C4-2B (cell line): Measurements from ENCODE around the gene PRELP.

Experiments used
- H3K27ac ChIP-seq: fragments of 450-650 bp; 2 replicates; pipeline ENCODE4 v1.5.1; 2017
- CTCF ChIP-seq: fragments of 450-650 bp; conservative IDR thresholded peaks from 2 replicates; pipeline ENCODE4 v1.5.1; 2017; ENCODE audit warnings: mild to moderate bottlenecking
- ZFX ChIP-seq: fragments of 450-650 bp; IDR thresholded peaks from 2 replicates; pipeline ENCODE4 v1.6.1; 2017

Gene PRELP

DNA sequence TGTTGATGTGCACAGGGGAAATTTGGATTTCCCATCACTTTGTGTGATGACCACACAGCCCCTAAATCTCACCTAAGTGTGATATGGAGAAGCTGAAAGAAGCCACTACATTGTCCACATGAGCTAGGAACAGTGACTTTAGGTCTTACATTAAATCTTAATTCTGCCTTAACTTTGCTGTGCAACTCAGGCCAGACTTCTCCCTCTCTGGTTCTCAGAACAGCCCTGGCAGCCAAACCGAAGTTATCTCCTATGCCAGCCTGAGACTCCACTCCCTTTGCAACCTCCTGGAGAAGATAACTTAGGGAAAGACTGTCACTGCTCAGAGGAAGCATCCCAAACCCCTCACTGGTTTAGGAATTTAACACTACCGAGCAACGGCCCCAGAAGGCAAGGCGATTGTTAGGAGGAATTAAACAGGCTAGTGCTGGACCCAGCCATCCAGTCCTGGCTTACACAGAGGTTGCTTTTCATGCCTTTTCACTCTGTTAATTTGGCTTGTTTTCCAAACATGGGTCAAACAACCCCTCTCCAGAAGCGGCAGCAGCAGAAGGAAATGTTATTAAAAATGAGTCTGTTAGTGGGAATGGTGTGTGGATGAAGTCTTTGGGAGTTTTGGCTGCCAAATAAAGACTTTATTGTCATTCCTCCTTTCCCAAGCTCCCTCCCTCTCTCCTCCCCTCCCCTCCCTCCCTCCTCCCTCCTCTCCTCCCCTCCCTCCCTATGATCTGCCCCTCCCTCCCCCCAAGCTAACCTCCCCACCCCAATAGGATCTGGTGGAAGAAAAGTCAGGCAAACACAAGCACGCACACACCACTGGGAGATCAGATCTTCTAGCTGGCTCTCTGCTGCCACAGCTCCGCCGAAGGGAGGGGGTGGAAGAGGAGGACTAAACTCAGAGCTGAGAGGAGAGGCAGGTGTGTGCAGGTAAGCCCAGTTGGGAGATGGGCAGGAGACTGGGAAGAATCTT is at the start of gene PRELP:
Gene PRELP, plus strand, starts transcription at position 795 of the 970 bp plus-strand sequence. CDS start 7,379 bp downstream, outside the sequence.
- TF ChIP-seq CTCF = no peak
- no peak for TF ChIP-seq ZFX
- H3K27ac ChIP-seq = no peak within 1 kb of the TSS

DNA sequence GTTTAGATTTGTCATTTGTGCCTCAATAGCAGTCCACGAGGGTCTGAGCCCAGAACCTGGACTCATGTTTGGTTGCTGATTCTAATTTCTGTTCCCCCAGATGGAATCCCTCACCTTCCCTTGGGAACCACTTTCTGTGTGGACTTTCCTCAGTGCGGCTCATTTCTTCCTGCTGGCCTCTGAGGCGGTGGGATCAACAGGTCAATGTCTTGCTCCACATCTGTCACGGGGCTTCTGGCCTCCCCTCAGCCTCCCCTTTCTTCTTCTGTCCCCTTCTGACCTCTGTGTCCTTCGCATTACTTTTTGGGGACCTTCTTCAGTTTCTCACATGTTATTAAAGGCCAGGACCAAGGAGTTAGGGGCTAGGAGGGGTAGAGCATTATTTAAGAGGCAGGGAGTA is 49.2 kb upstream of the PRELP start:
- H3K27ac ChIP-seq = no peak overlapping the region
- TF ChIP-seq CTCF = no peak
- TF ChIP-seq ZFX = no peak

DNA sequence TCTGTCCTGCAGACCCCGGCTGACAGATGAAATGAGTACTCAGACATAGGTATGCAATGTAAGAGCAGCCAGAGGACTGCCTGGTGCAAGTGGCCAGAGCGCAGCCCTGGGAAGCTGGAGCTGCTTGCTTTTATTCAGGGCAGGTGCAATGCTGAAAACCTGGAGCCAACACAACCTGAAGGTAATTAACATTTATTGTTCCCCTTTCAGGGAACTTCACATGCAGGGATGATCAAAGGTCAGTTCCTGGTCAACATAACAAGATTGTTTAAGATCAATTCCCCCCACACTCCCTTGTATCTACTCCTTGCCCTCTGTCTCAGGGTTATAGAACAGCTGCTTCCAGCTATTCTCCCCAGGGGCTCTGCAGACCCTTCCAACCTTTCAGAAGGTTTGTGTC is 48.7 kb upstream of the PRELP start:
- TF ChIP-seq ZFX (no peak), CTCF (no peak)
- H3K27ac ChIP-seq = no peak overlapping the region

DNA sequence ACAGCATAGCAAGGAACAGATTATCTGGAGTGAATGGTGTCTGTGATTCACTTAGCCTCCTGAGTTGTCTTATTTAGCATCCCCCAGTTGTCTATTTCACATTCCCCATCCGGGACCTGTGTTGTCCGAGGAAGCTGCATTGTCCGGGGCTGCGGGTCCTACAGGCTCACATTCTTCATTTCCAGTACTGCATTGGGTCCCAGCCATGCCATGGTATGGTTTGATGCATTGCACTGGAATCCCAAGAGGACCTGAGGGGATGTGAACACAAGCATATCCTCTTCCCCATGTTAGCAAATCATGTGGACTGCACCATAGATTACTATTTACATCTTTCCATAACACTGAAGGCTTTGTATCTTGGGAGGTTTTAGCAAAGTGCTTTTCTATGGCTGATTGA is 48.2 kb upstream of the PRELP start:
- no peak for TF ChIP-seq ZFX
- no peak for TF ChIP-seq CTCF
- H3K27ac ChIP-seq = no peak overlapping the region

- peak overlapping the region; percentile 26 for H3K27ac ChIP-seq
- no peak for TF ChIP-seq CTCF
- no peak for TF ChIP-seq ZFX
Measured at GRCh38 chr1:203428981-203429599, 46.5 kb upstream of the PRELP start.

DNA sequence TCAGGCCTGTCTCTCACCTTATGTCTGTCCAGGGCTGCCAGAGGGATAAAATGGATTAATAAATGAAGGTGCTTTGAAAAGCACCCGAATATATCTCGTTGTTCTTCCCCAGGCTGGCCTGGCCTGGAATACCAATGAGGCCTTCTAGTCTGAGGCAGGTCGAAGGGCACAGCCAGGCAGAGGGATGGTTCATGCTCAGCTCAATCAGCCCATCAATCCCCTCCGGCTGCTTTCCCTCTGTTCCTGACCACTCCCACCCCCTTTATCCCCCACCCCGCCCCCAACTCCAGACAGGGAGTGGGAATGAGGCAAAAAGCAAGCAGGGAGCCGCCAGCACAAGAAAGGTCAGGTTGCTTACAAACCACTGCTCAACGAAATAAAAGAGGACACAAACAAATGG is 40.0 kb upstream of the PRELP start:
- TF ChIP-seq ZFX (no peak), CTCF (no peak)
- no peak overlapping the region for H3K27ac ChIP-seq

- H3K27ac ChIP-seq = no peak overlapping the region
- no peak for TF ChIP-seq CTCF
- TF ChIP-seq ZFX = no peak
Measured at GRCh38 chr1:203437696-203438315, 37.8 kb upstream of the PRELP start.
